AG09319 (cell line): Measurements from ENCODE around the gene COL6A5.

Experiments
- DNase-seq: peaks from one replicate; pipeline ENCODE4 v3.0.0-alpha.2; 2010; ENCODE audit warnings: low read depth; ENCODE audit errors: extremely low read depth
- CTCF ChIP-seq: IDR thresholded peaks from 2 replicates; pipeline ENCODE4 v1.5.1; 2011; ENCODE audit warnings: low read depth, mild to moderate bottlenecking, inconsistent platforms, low read length, moderate library complexity

The COL6A5 gene

GRCh38 chr3:130517602-130518001 lies 172.1 kb downstream of the COL6A5 start:
- DNase-seq, result no peak
- no peak for TF ChIP-seq CTCF

- TF ChIP-seq CTCF, result no peak
- DNase-seq, result no peak
Measured at GRCh38 chr3:130519754-130520153, 174.3 kb downstream of the COL6A5 start.

GRCh38 chr3:130522399-130522798 lies 176.9 kb downstream of the COL6A5 start:
- no peak for TF ChIP-seq CTCF
- no peak for DNase-seq

- no peak for DNase-seq
- no peak for TF ChIP-seq CTCF
Measured at GRCh38 chr3:130527426-130527825, 182.0 kb downstream of the COL6A5 start.

GRCh38 chr3:130528120-130528519 lies 182.6 kb downstream of the COL6A5 start:
- TF ChIP-seq CTCF, result no peak
- no peak for DNase-seq

- TF ChIP-seq CTCF, result no peak
- DNase-seq, result no peak
Measured at GRCh38 chr3:130529486-130530215, 184.2 kb downstream of the COL6A5 start.

- DNase-seq, result no peak
- no peak for TF ChIP-seq CTCF
Measured at GRCh38 chr3:130533247-130533646, 187.8 kb downstream of the COL6A5 start.
